Heart left ventricle (tissue), 13 donors: ENCODE measurements around the gene ZSCAN20.

Experiments used
- POLR2A ChIP-seq, 2 donors: fragments of 450-650 bp; IDR thresholded peaks; one replicate each; pipeline ENCODE4 v1.6.1; 2017; ENCODE audit warnings: antibody characterized with exemption in 2 of 2, mild to moderate bottlenecking in 2 of 2, moderate library complexity in 2 of 2
- TF ChIP-seq, protein P1 (sequence below), 12 donors: fragments of 200-600 bp; sonication (generic) in 4 of 12; IDR thresholded peaks; one replicate each; pipeline versions ENCODE4 v1.5.0 to v1.8.0; 2018 to 2022; ENCODE audit warnings: antibody characterized with exemption in 12 of 12, mild to moderate bottlenecking in 5 of 12
- donor health status: ischemic (EF 13 %, LVEDD 7.1; RV severe dilation, severe dysfunction).
- donor health status: DM: no; HTN: yes; CAD: no.
- donor health status: DM: no; HTN: no; CAD: no.
- donor health status: ischemic (EF 25% LVEDD 6.9; RV normal size, moderate dysfunction).
- donor health status: ischemic (EF 25% LVEDD 5.7; RV mildly dilated, moderate dysfunction).
- donor health status: ischemic (EF 35%, LVEDD 5.7; RV mildly dilated, moderate dysfunction).
- donor health status: nonischemic (EF 11% LVEDD 7.7; RV severe dilation, severe dysfunction).
- donor health status: DM: yes; HTN: yes; CAD: no.
- donor health status: PGD.
- donor health status: ischemic (EF 29% LVEDD 5.4; RV normal size, mild dysfunction).
- donor health status: nonischemic (EF 23%, LVEDD 6.1; RV moderate dilation, normal function).

DNA sequence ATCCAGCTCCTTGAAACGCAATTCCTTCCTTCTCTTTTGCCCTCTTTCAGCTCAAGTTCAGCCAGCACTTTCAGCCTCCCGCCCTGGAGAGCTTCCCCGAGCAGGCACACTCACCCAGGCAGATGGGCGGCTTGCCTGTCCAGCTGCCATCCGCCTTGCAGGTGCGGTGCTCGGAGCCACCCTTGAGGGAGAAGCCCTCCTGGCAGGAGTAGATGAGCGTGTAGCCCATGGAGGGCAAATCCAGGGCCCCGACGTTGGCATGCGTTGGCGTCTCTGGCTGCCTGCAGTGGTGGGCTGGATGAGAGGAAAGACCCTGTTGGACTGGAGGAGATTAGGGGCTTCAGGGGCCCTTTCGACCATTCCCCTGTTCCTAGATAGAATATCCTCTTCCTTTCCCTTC, 60.5 kb downstream of the ZSCAN20 start:
- TF ChIP-seq, protein P1, sequence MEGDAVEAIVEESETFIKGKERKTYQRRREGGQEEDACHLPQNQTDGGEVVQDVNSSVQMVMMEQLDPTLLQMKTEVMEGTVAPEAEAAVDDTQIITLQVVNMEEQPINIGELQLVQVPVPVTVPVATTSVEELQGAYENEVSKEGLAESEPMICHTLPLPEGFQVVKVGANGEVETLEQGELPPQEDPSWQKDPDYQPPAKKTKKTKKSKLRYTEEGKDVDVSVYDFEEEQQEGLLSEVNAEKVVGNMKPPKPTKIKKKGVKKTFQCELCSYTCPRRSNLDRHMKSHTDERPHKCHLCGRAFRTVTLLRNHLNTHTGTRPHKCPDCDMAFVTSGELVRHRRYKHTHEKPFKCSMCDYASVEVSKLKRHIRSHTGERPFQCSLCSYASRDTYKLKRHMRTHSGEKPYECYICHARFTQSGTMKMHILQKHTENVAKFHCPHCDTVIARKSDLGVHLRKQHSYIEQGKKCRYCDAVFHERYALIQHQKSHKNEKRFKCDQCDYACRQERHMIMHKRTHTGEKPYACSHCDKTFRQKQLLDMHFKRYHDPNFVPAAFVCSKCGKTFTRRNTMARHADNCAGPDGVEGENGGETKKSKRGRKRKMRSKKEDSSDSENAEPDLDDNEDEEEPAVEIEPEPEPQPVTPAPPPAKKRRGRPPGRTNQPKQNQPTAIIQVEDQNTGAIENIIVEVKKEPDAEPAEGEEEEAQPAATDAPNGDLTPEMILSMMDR (IDR thresholded peaks at IDR 0.05): no peak
- TF ChIP-seq POLR2A (IDR thresholded peaks at IDR 0.05): no peak
